Measurements from ENCODE around the gene KL.

Gene KL

GRCh38 chr13:33115274-33115673 is 99.1 kb downstream of the KL start:
- DNase-seq = no peak
